ENCODE measurements around the gene VEPH1.

Gene VEPH1

DNA sequence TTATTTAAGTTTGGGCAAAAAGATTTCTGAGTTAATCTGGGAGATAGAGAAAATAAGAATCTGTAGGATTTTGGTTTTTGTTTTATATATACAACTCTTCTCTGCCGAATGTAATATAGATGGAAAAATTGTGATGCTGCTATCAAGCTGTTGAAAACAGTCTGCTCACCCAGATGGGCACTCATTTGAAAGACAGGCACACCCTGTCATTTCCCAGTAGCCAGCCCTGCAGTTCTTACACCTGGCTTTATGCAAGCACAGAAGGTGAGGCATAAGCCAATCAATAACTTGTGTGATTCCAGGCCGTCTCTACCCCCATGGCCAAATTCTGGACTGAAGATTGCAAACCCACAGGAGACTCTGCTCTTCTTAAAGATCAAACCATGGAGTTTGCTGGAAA is 93.7 kb downstream of the VEPH1 start:
- TF ChIP-seq, protein P1, sequence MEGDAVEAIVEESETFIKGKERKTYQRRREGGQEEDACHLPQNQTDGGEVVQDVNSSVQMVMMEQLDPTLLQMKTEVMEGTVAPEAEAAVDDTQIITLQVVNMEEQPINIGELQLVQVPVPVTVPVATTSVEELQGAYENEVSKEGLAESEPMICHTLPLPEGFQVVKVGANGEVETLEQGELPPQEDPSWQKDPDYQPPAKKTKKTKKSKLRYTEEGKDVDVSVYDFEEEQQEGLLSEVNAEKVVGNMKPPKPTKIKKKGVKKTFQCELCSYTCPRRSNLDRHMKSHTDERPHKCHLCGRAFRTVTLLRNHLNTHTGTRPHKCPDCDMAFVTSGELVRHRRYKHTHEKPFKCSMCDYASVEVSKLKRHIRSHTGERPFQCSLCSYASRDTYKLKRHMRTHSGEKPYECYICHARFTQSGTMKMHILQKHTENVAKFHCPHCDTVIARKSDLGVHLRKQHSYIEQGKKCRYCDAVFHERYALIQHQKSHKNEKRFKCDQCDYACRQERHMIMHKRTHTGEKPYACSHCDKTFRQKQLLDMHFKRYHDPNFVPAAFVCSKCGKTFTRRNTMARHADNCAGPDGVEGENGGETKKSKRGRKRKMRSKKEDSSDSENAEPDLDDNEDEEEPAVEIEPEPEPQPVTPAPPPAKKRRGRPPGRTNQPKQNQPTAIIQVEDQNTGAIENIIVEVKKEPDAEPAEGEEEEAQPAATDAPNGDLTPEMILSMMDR (IDR thresholded peaks at IDR 0.05), result no peak

DNA sequence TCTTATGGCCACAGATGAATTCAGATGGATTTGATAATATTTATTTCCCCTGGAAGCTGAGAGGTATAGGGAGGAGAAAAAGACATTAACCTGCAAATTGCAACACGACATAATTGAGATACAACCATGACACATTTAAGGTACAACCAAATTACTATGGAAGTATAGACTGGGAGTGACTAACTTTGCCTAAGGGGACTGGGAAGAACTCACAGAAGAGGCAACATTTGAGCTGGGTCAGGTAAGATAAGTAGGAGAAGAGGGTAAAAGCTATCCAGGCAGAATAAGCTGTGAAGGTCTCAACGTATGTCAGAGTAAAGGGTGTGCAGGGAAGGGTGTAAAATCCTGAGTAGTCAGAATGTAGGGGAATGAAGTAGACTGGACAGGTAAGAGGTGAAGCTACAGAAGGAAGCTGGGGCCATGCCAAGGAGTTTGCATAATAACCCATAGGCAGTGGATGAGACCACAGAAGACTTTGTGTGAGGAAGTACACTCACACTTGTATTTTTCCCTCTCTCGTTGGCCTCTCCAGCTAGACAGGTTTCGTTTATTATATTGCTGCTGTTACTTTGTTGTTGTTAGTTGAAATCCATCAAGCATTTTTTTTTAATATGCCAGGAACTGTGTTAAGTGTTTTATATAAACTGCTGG is 94.6 kb downstream of the VEPH1 start:
- TF ChIP-seq, protein P1 (IDR thresholded peaks at IDR 0.05), result no peak

DNA sequence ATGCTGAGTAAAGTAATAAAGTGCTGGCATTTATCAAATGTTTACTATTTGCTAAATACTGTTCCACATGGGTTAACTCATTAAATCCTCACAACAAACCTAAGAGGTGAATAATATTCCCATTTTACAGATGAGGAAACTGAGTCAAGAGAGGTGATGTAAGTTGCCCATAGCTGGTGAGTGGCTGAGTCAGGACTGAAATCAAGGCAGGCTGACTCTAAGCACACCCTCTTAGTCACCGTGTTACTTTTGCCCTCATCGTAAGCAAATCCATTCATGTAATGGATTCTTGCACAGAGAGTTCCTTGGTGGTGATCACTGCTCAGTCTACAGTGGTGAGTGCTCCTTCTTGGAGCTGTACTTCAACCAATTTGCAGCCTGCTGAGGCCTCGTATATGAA is 95.4 kb downstream of the VEPH1 start:
- TF ChIP-seq, protein P1 (IDR thresholded peaks at IDR 0.05), result no peak

DNA sequence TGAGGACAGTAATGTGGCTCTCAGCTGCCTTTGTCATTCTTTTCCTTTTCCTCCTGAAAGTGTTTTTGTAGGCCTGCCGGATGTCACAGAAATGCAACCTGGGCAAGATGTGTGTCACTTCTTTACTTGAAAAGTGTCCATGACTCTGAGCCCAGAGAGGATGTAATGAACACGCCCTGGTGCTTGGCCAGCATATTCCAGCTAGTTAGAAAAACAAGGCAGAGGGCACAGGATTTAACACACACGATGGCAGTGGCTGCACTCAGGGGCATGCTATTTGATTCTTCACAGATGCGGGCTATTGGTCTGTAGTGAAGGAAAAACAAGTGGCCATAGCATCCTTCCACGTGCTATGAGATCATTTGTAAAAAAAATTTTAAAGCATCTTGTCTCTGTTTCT is 96.8 kb downstream of the VEPH1 start:
- TF ChIP-seq, protein P1 (IDR thresholded peaks at IDR 0.05), result no peak

DNA sequence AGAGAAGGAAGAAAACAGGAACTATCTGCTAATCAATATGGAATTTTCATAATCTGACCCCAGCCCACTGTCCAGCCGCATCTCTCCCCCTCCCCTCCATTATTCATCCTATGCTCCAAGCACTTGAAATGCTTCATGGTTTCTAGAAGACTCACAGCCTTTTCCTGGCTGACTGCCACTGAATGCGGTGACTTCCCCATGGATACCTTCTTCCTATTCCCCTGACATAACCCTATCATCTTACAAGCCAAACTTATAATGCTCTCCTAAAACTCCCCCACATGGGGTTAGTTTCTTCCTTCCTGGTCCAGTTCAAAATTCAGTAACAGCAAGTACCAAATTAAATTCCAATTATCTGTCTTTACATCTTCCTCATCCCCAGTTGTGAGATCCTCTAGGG is 97.8 kb downstream of the VEPH1 start:
- TF ChIP-seq, protein P1 (IDR thresholded peaks at IDR 0.05), result no peak

DNA sequence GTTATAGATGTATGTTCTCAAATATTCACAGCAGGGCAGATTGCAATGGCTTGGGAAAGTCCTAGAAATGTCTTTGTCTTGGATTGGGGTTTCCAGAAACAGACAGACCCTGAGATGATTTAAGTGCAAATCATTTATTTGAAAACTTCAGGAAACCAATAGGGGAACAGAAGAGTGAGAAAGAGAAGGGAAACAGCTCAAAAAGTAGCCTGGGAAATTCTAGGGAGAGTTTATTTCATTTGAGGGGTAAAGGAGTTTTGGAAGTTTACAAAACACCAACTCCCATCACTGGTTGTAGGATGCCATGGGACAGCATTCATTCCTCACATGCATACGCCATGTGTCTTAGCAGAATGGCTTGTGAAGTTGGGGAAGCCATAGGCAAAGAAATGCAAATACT is 98.8 kb downstream of the VEPH1 start:
- TF ChIP-seq, protein P1 (IDR thresholded peaks at IDR 0.05), result no peak

DNA sequence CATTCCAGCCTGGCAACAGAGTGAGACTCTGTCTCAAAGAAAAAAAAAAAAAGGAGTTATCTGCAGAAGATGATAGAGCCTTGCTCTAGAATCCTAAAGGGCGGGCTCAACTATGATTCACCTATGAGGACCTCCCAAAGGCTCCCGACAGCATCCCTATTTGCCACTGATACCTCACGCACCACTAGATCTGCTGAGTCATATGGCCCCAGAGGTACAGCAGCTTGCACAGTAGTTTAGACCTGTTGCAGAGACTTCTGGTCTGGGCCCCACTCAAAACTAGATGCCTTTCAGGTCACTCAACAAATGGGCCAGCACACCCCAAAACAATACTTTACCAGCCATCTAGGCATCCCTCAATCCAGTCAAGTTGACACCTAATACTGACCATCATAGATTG is 104.6 kb downstream of the VEPH1 start:
- TF ChIP-seq, protein P1 (IDR thresholded peaks at IDR 0.05), result no peak

DNA sequence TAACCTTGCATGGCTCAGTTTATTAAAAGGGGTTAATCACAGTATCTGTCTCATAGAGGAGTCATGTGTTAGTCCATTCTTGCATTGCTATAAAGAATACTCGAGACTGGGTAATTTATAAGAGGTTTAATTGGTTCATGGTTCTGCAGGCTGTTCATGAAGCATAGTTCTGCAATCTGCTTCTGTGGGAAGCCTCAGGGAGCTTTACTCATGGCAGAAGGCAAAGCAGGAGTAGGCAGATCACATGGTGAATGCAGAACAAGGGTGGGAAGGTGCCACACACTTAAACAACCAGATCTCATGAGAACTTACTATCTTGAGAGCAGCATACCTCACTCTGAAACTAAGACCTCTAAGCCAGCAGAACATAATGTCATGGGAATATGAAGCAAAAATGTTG is 108.8 kb downstream of the VEPH1 start:
- TF ChIP-seq, protein P1 (IDR thresholded peaks at IDR 0.05), result no peak

All from LNCAP (cell line).